Measurements from ENCODE around the gene CCDC69. TPM values are rescaled to one million over a fixed set of nuclear protein-coding genes. Genes with fewer than 3 reads are reported as not detected.
"Not testable (repeated sequence)": the region's sequence is repeated elsewhere in the genome, so short reads cannot be mapped to it uniquely, and the experiment has no call there.

CCDC69 gene
- total RNA-seq, 1 donor from 2014 or later: 1.2 TPM

- no peaks in the 10 kb centered on the region for H3K4me1 Mint-ChIP-seq (ENCODE audit: unreplicated experiment)
- no peaks in the 10 kb centered on the region for H3K36me3 Mint-ChIP-seq (ENCODE audit: low read depth, unreplicated experiment)
- TF ChIP-seq CTCF (IDR thresholded peaks at IDR 0.05; ENCODE audit: unreplicated experiment): no peak
Measured at GRCh38 chr5:151200913-151201595, 22.8 kb downstream of the CCDC69 start.

GRCh38 chr5:151199581-151200185, 24.2 kb downstream of the CCDC69 start:
- H3K27ac Mint-ChIP-seq (ENCODE audit: unreplicated experiment): no peak overlapping the region

More at GRCh38 chr5:151200913-151201595, 22.8 kb downstream of the CCDC69 start:
- H3K4me3 Mint-ChIP-seq (ENCODE audit: unreplicated experiment): no peak overlapping the region
- H3K9me3 Mint-ChIP-seq (ENCODE audit: unreplicated experiment): no peaks in the 10 kb centered on the region
- no peak overlapping the region for H3K27ac Mint-ChIP-seq (ENCODE audit: unreplicated experiment)
- DNase-seq (ENCODE audit: low spot score): no peak
- no peaks in the 10 kb centered on the region for H3K27me3 Mint-ChIP-seq (ENCODE audit: unreplicated experiment)

GRCh38 chr5:151198861-151199260, 25.0 kb downstream of the CCDC69 start:
- DNase-seq (ENCODE audit: low spot score): no peak
- Mint-ChIP-seq H3K27ac (ENCODE audit: unreplicated experiment) (no peak overlapping the region), H3K4me1 (ENCODE audit: unreplicated experiment) (no peaks in the 10 kb centered on the region), H3K27me3 (ENCODE audit: unreplicated experiment) (no peaks in the 10 kb centered on the region), H3K4me3 (ENCODE audit: unreplicated experiment) (no peak overlapping the region), H3K9me3 (ENCODE audit: unreplicated experiment) (no peaks in the 10 kb centered on the region), H3K36me3 (ENCODE audit: low read depth, unreplicated experiment) (no peaks in the 10 kb centered on the region)
- no peak for TF ChIP-seq CTCF (IDR thresholded peaks at IDR 0.05; ENCODE audit: unreplicated experiment)

More at GRCh38 chr5:151199581-151200185, 24.2 kb downstream of the CCDC69 start:
- no peaks in the 10 kb centered on the region for H3K9me3 Mint-ChIP-seq (ENCODE audit: unreplicated experiment)
- H3K36me3 Mint-ChIP-seq (ENCODE audit: low read depth, unreplicated experiment): no peaks in the 10 kb centered on the region
- no peak for DNase-seq (ENCODE audit: low spot score)
- H3K4me1 Mint-ChIP-seq (ENCODE audit: unreplicated experiment): no peaks in the 10 kb centered on the region
- H3K27me3 Mint-ChIP-seq (ENCODE audit: unreplicated experiment): no peaks in the 10 kb centered on the region
- TF ChIP-seq CTCF (IDR thresholded peaks at IDR 0.05; ENCODE audit: unreplicated experiment): no peak
- no peak overlapping the region for H3K4me3 Mint-ChIP-seq (ENCODE audit: unreplicated experiment)

- not testable (repeated sequence) for H3K27me3 Mint-ChIP-seq (ENCODE audit: unreplicated experiment); H3K4me1 Mint-ChIP-seq (ENCODE audit: unreplicated experiment); H3K27ac Mint-ChIP-seq (ENCODE audit: unreplicated experiment); H3K36me3 Mint-ChIP-seq (ENCODE audit: low read depth, unreplicated experiment); H3K9me3 Mint-ChIP-seq (ENCODE audit: unreplicated experiment); H3K4me3 Mint-ChIP-seq (ENCODE audit: unreplicated experiment); DNase-seq (ENCODE audit: low spot score)
Measured at GRCh38 chr5:151197291-151197600, 26.6 kb downstream of the CCDC69 start.

GRCh38 chr5:151196556-151197290, 27.2 kb downstream of the CCDC69 start:
- Mint-ChIP-seq H3K36me3 (ENCODE audit: low read depth, unreplicated experiment) (no peaks in the 10 kb centered on the region), H3K4me3 (ENCODE audit: unreplicated experiment) (no peak overlapping the region), H3K27ac (ENCODE audit: unreplicated experiment) (no peak overlapping the region), H3K9me3 (ENCODE audit: unreplicated experiment) (no peaks in the 10 kb centered on the region), H3K4me1 (ENCODE audit: unreplicated experiment) (no peaks in the 10 kb centered on the region), H3K27me3 (ENCODE audit: unreplicated experiment) (no peaks in the 10 kb centered on the region)
- no peak for TF ChIP-seq CTCF (IDR thresholded peaks at IDR 0.05; ENCODE audit: unreplicated experiment)
- DNase-seq (ENCODE audit: low spot score): no peak

All from endothelial cell (in vitro differentiated cells).